GM23338 (cell line): Measurements from ENCODE around the gene CIITA.

Experiments used
- POLR2AphosphoS5 ChIP-seq: IDR thresholded peaks from 2 replicates; pipeline ENCODE4 v1.6.1; 2016; ENCODE audit warnings: antibody characterized with exemption, low read depth
- TF ChIP-seq, protein P1 (sequence below), 2 experiments: fragments of 200-600 bp in 1 of 2; sonication (generic) in 1 of 2; conservative IDR thresholded peaks; 2 replicates each; pipeline versions ENCODE4 v1.5.1 to v1.6.1; 2016 to 2017; ENCODE audit warnings: antibody characterized with exemption in 2 of 2, low read depth in 2 of 2, mild to moderate bottlenecking in 2 of 2, moderate library complexity in 1 of 2

- TF ChIP-seq POLR2AphosphoS5: no peak
- TF ChIP-seq, protein P1, sequence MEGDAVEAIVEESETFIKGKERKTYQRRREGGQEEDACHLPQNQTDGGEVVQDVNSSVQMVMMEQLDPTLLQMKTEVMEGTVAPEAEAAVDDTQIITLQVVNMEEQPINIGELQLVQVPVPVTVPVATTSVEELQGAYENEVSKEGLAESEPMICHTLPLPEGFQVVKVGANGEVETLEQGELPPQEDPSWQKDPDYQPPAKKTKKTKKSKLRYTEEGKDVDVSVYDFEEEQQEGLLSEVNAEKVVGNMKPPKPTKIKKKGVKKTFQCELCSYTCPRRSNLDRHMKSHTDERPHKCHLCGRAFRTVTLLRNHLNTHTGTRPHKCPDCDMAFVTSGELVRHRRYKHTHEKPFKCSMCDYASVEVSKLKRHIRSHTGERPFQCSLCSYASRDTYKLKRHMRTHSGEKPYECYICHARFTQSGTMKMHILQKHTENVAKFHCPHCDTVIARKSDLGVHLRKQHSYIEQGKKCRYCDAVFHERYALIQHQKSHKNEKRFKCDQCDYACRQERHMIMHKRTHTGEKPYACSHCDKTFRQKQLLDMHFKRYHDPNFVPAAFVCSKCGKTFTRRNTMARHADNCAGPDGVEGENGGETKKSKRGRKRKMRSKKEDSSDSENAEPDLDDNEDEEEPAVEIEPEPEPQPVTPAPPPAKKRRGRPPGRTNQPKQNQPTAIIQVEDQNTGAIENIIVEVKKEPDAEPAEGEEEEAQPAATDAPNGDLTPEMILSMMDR (conservative IDR thresholded peaks at IDR 0.05; ENCODE audit: low read depth in 2 of 2): peak; percentile 31 to 38; a peak in 3 of 4 replicates
Observed at GRCh38 chr16:10877472-10877946, 507 bp downstream of the CIITA start.
